Ascending aorta (tissue), 2 donors: ENCODE data around the gene CD244. TPM values are rescaled to one million over a fixed set of nuclear protein-coding genes. Genes with fewer than 3 reads are reported as not detected.

Experiments used
- DNase-seq, 2 donors: peaks; one replicate each; pipeline ENCODE4 v3.0.0-alpha.2; 2019; ENCODE audit warnings: low spot score in 2 of 2
- H3K27ac ChIP-seq, 2 donors: fragments of 200-600 bp; sonication (generic); one replicate each; pipeline ENCODE4 v1.5.1; 2016 to 2017; ENCODE audit warnings: mild to moderate bottlenecking in 1 of 2
- H3K27me3 ChIP-seq: fragments of 200-600 bp; sonication (generic); one replicate; pipeline ENCODE4 v1.5.1; 2017
- H3K36me3 ChIP-seq, 2 donors: fragments of 200-600 bp; sonication (generic); one replicate each; pipeline ENCODE4 v1.5.1; 2016
- H3K4me1 ChIP-seq, 2 donors: fragments of 200-600 bp; sonication (generic); one replicate each; pipeline ENCODE4 v1.5.1; 2016 to 2017; ENCODE audit warnings: mild to moderate bottlenecking in 1 of 2
- H3K4me3 ChIP-seq, 2 donors: fragments of 200-600 bp; sonication (generic); one replicate each; pipeline ENCODE4 v1.5.1; 2016 to 2017; ENCODE audit warnings: mild to moderate bottlenecking in 1 of 2
- H3K9me3 ChIP-seq, 2 donors: fragments of 200-600 bp; sonication (generic); one replicate each; pipeline ENCODE4 v1.5.1; 2016
- CTCF ChIP-seq, 3 experiments: fragments of 200-600 bp in 2 of 3; fragments of 450-650 bp in 1 of 3; sonication (generic) in 2 of 3; IDR thresholded peaks; one replicate each; pipeline ENCODE4 v1.5.1; 2016 to 2019; ENCODE audit warnings: antibody characterized with exemption in 3 of 3, mild to moderate bottlenecking in 1 of 3, moderate library complexity in 1 of 3
- intact Hi-C: fragments of 100-400 bp; cut with DNase I; formaldehyde crosslinking; loops from one replicate; pipeline ENCODE4 v1.15.1; 2023
- total RNA-seq: library from RNA; depleted of rRNA; stranded (reverse); fragments of >200 nt; gene quantifications from one replicate; pipeline ENCODE4 v1.1.0, GENCODE V29; 2016

CD244 gene
- total RNA-seq, 1 donor from 2014 or later = not detected

- Histone ChIP-seq H3K4me3 (no peak overlapping the region), H3K36me3 (no peaks in the 10 kb centered on the region), H3K27ac (no peak overlapping the region), H3K27me3 (no peaks in the 10 kb centered on the region), H3K4me1 (no peaks in the 10 kb centered on the region), H3K9me3 (peaks cover 6 to 17% of the 10 kb centered on the region in 2 donors)
- no peak for DNase-seq
- intact Hi-C loops = no loop called here
- TF ChIP-seq CTCF (IDR thresholded peaks at IDR 0.05) = no peak
Observed at GRCh38 chr1:160807247-160807646, 55.4 kb downstream of the CD244 start.

GRCh38 chr1:160806784-160807183, 55.9 kb downstream of the CD244 start:
- Histone ChIP-seq H3K27me3 (no peaks in the 10 kb centered on the region), H3K36me3 (no peaks in the 10 kb centered on the region), H3K27ac (no peak overlapping the region), H3K4me1 (no peaks in the 10 kb centered on the region), H3K9me3 (peaks cover 6 to 17% of the 10 kb centered on the region in 2 donors), H3K4me3 (no peak overlapping the region)
- DNase-seq = no peak
- TF ChIP-seq CTCF (IDR thresholded peaks at IDR 0.05) = no peak
- intact Hi-C loops = no loop called here

- intact Hi-C loops = no loop called here
- no peaks in the 10 kb centered on the region for H3K27me3 ChIP-seq
- H3K4me3 ChIP-seq = no peak overlapping the region
- TF ChIP-seq CTCF (IDR thresholded peaks at IDR 0.05) = no peak
- H3K36me3 ChIP-seq = no peaks in the 10 kb centered on the region
- DNase-seq = no peak
- peaks cover 6 to 17% of the 10 kb centered on the region in 2 donors for H3K9me3 ChIP-seq
- H3K27ac ChIP-seq = no peak overlapping the region
- no peaks in the 10 kb centered on the region for H3K4me1 ChIP-seq
Observed at GRCh38 chr1:160806109-160806665, 56.5 kb downstream of the CD244 start.

- no peaks in the 10 kb centered on the region for H3K27me3 ChIP-seq
- TF ChIP-seq CTCF (IDR thresholded peaks at IDR 0.05) = no peak
- peaks cover 6 to 8% of the 10 kb centered on the region in 2 donors for H3K9me3 ChIP-seq
- no peak for DNase-seq
- intact Hi-C loops = no loop called here
- H3K4me3 ChIP-seq = no peak overlapping the region
- no peaks in the 10 kb centered on the region for H3K4me1 ChIP-seq
- no peaks in the 10 kb centered on the region for H3K36me3 ChIP-seq
- H3K27ac ChIP-seq = no peak overlapping the region
Observed at GRCh38 chr1:160801836-160802580, 60.7 kb downstream of the CD244 start.

- H3K4me3 ChIP-seq = no peak overlapping the region
- H3K9me3 ChIP-seq = no peaks in the 10 kb centered on the region
- no peaks in the 10 kb centered on the region for H3K27me3 ChIP-seq
- intact Hi-C loops = no loop called here
- no peak for DNase-seq
- H3K27ac ChIP-seq = no peak overlapping the region
- H3K36me3 ChIP-seq = no peaks in the 10 kb centered on the region
- no peak for TF ChIP-seq CTCF (IDR thresholded peaks at IDR 0.05)
- no peaks in the 10 kb centered on the region for H3K4me1 ChIP-seq
Observed at GRCh38 chr1:160800645-160801408, 61.9 kb downstream of the CD244 start.
